Skeletal muscle satellite cell (primary cell): ENCODE measurements around the gene DACT3. TPM values are rescaled to one million over a fixed set of nuclear protein-coding genes. Genes with fewer than 3 reads are reported as not detected.
A peak's percentile ranks its signal among the peaks of the same experiment; 100 is the strongest.

Experiments used
- H3K27me3 ChIP-seq: 2 replicates; pipeline ENCODE4 v1.7.0; 2013; ENCODE audit warnings: low read length; ENCODE audit not compliant: control insufficient read depth, insufficient read depth
- H3K36me3 ChIP-seq: 2 replicates; pipeline ENCODE4 v1.7.0; 2013; ENCODE audit warnings: mild to moderate bottlenecking, control low read depth, low read length; ENCODE audit not compliant: insufficient read depth
- H3K4me1 ChIP-seq: 2 replicates; pipeline ENCODE4 v1.7.0; 2013; ENCODE audit warnings: low read length; ENCODE audit not compliant: control insufficient read depth, insufficient read depth
- H3K4me2 ChIP-seq: 2 replicates; pipeline ENCODE4 v1.7.0; 2013; ENCODE audit warnings: mild to moderate bottlenecking, low read length
- H3K4me3 ChIP-seq: 2 replicates; pipeline ENCODE4 v1.7.0; 2013; ENCODE audit warnings: low read length
- H3K9ac ChIP-seq: 2 replicates; pipeline ENCODE4 v1.7.0; 2013; ENCODE audit warnings: mild to moderate bottlenecking, low read depth, low read length, moderate library complexity
- H3K9me3 ChIP-seq: replicated peaks from 2 replicates; pipeline ENCODE4 v1.7.0; 2013; ENCODE audit warnings: mild to moderate bottlenecking, control low read depth, low read length
- small RNA-seq: library from RNA; depleted of rRNA; stranded (forward); fragments of <200 nt; gene quantifications from one replicate; pipeline ENCODE3, GENCODE V24; 2012

DACT3 gene

GRCh38 chr19:46600384-46601317 lies 60.3 kb downstream of the DACT3 start:
- Histone ChIP-seq H3K4me1 (peaks cover 28% of the 10 kb centered on the region), H3K9ac (peak overlapping the region; percentile 93), H3K4me2 (peak overlapping the region; percentile 97), H3K4me3 (peak overlapping the region; percentile 77), H3K36me3 (peaks cover 8% of the 10 kb centered on the region), H3K9me3 (no peaks in the 10 kb centered on the region), H3K27me3 (no peaks in the 10 kb centered on the region)

DNA sequence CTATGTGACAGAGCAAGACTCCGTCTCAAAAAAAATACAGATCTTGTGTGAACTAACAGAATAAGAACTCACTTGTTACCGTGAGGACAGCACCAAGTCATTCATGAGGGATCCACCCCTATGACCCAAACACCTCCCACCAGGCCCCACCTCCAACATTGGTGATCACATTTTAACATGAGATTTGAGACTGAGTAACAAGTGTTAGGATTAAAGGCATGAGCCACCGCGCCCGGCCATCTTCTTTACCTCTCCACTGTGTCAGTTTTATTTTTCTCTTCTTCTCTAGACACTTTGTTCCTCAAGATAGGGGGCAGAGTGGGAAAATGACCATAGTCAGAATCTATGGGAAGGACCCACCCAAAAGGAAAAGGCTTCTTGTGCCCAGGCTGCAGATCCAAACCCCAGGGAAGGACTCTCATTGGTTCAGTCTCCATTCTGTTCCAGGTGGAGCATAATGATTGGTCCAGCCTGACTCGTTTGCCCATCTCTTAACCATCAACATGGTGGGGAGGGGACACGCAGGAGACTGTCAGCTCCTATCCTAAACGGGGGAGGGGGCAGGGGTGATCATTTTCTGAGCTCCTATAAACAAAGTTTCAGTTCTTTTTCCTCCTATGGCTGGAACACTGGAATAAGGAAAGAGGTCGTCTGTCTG lies 61.1 kb downstream of the DACT3 start:
- Histone ChIP-seq H3K36me3 (no peaks in the 10 kb centered on the region), H3K4me2 (peak overlapping the region; percentile 81), H3K4me3 (peak overlapping the region; percentile 77), H3K4me1 (peaks cover 22% of the 10 kb centered on the region), H3K27me3 (no peaks in the 10 kb centered on the region), H3K9ac (peak overlapping the region; percentile 93), H3K9me3 (no peaks in the 10 kb centered on the region)

DNA sequence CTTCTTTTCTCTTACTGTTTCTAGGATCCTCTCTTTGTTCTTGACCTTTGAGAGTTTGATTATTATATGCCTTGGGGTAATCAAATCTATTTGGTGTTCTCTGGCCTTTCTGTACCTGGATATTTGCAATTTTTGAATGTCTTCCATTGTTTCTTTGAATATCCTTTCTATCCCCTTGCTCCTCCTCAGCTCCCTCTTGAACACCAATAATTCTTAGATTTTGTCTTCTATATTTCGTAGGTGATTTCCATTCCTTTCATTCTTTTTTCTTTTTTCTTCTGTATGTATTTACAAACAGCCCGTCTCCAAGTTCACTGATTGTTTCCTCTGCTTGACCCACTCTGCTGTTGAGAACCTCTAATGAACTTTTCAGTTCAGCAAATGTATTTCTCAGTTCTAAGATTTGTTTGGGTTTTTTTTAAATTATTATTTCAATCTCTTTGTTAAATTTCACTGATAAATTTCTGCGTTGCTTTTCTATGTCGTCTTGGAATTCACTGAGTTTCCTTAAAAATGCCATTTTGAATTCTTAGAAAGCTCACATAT lies 62.5 kb downstream of the DACT3 start:
- Histone ChIP-seq H3K4me1 (peaks cover 11% of the 10 kb centered on the region), H3K4me3 (no peak overlapping the region), H3K4me2 (no peak overlapping the region), H3K36me3 (no peaks in the 10 kb centered on the region), H3K9me3 (no peaks in the 10 kb centered on the region), H3K9ac (no peak overlapping the region), H3K27me3 (no peaks in the 10 kb centered on the region)

Small RNA genes within 50 kb of the gene (small RNA-seq; reads per million reads assigned to genes)
- not detected for gene MIR320E
- gene RN7SL364P, result not detected
